ENCODE data around the gene ETV3L.
"Not testable (repeated sequence)": the region's sequence is repeated elsewhere in the genome, so short reads cannot be mapped to it uniquely, and the experiment has no call there.

The ETV3L gene

DNA sequence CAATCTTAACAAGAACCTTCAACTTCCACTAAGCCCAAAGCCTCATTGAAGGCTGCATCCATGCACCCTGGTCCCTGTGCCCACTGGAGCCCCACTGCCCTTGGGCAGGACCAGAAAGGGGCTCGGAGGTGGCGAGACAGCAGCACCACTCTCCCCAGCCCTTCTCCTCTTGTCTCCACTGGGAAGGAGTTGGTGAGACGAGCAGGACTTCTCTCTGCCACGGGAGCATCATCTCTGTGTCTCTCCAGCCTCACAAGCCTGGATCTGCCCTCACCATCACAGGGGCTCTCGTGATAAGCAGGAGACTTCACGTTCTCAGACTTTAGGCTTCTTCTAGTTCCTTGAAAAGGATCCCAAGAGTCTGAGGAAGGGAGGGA is 7.2 kb upstream of the ETV3L start:
- TF ChIP-seq, protein P1, sequence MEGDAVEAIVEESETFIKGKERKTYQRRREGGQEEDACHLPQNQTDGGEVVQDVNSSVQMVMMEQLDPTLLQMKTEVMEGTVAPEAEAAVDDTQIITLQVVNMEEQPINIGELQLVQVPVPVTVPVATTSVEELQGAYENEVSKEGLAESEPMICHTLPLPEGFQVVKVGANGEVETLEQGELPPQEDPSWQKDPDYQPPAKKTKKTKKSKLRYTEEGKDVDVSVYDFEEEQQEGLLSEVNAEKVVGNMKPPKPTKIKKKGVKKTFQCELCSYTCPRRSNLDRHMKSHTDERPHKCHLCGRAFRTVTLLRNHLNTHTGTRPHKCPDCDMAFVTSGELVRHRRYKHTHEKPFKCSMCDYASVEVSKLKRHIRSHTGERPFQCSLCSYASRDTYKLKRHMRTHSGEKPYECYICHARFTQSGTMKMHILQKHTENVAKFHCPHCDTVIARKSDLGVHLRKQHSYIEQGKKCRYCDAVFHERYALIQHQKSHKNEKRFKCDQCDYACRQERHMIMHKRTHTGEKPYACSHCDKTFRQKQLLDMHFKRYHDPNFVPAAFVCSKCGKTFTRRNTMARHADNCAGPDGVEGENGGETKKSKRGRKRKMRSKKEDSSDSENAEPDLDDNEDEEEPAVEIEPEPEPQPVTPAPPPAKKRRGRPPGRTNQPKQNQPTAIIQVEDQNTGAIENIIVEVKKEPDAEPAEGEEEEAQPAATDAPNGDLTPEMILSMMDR (IDR thresholded peaks at IDR 0.05; ENCODE audit: insufficient read depth, low read depth, low read length, missing control alignments): no peak
- no peak for DNase-seq (ENCODE audit: low read depth)
- no peak overlapping the region; the same call in 1 of the 2 replicates for H3K4me3 ChIP-seq (ENCODE audit: low read depth, low read length)

DNA sequence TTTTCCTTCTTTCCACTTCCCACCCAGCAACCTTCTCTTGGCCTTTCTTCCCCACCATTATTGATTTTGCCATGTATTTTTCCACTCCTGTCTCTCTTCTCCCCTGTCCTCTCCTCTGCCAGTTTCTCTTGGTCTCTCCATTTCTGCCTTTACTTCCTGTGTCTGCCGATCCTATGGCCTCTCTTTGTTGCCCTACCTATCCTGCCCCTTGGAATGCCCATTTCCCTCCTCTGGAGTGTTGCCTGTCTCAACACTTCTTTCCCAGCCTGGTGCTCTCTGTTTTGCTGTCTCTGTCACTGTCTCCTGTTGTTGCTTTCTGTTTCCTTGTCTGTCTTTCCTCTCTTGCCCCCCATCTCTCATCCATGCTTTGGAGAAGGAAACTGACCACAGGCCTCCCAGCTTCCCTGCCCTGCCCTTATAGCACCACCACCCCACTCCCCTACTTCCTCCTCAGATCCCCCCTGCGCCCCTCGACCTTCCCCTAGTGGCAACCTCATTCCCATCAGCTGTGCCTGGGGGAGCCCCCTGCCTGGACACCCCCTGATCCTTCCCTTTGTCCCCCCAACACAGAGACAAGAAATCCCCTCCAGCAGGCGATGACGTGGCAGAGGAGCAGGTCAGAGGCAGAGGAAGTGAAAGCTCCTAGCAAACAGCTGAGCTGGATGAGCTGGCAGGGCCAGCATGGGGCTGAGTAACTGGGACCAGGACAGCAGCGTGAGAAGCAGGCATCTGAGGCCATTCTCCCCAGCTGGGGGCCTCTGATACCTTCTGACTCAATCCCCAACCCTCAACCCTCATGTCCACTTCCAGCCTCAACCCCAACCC is 6.6 kb upstream of the ETV3L start:
- TF ChIP-seq, protein P1 (IDR thresholded peaks at IDR 0.05; ENCODE audit: insufficient read depth, low read depth, low read length, missing control alignments): no peak
- H3K4me3 ChIP-seq (ENCODE audit: low read depth, low read length): no peak overlapping the region
- peak; percentile 80 for DNase-seq (ENCODE audit: low read depth)

DNA sequence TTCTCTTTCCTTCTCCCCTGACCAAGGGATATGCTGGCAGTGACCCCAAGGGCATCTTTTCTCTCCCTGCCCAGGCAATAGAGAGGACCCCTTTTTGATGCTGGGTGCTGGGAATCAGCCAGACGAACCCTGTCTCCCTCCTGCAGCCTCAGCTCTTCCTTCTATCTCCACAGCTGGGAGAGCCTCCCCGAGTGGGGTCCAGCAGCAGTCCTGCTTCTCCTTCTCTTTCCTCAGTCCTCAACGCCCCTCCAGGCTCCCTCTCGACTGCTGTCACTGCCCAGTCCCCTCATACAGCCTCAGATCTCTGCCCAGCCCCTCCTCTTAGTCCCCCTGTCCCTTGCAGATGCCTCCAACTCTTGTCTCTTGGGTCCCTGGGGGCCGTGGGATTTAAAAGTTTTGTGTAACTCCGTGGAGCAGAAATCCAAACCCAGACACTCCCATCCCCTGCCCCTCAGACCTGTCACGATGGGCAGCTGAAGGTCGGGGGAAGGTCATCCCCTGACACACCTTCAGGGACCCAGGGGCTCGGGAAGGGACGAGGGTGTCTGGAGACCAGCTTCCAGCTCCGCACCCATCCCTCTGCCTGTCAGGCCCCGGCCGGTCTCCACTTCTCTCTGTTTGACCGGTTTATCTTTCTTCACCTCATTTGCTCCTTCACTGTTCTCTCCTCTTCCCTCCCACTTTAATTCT is 5.8 kb upstream of the ETV3L start:
- H3K4me3 ChIP-seq (ENCODE audit: low read depth, low read length): no peak overlapping the region
- TF ChIP-seq, protein P1 (IDR thresholded peaks at IDR 0.05; ENCODE audit: insufficient read depth, low read depth, low read length, missing control alignments): no peak
- DNase-seq (ENCODE audit: low read depth): no peak

DNA sequence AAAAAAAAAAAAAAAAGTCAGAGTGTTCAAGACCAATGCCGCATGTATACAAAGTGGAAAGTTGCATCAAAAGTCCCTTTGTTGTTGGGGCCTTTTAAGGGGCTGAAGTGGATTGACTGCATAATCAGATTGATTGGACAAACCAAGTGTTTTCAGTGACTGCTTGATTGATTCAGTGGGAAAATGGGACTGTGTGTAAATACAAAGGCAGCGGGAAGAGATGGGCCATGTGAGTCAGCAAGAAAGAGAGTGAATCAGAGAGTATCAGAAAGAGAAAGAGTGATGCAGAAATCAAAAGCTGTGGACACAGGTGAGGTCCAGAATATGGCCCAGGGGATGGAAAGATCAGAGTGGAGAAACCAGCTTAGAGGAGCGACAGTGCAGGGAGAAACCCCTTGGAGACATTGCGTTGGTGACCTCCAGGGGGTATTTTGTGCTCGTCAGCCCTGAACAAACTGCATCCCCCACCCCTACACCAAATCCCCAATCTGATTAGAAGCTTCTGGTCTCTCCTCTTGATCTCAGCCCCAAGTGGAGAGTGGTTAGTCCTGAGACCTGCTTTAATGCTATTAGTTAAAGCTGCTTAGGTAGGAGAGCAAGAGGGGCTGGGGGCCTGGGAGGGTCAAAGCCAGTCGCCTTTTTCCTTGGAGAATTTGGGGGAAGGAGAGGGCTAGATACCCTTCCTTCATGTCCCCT is 5.1 kb upstream of the ETV3L start:
- no peak for DNase-seq (ENCODE audit: low read depth)

DNA sequence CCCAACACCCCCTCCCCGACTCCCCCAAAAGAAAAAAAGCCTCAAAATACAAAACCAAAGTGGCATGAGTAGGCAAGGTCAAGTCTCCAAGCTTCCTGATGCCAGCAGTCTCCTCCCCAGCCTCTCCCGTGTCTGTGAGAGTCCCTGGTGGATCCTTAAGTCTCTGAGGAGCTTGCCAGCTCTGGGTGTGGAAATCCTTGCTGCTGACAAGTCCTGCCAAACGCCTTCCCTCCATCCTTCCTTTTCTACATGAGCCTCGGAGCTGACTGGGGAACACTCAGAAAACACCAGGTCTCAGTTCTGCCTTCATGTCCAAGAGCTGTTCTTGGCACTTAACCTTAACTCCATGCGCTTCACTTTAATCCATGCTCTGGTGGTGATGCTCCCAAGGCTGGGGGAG is 3.7 kb upstream of the ETV3L start:
- no peak for DNase-seq (ENCODE audit: low read depth)
- TF ChIP-seq, protein P1 (IDR thresholded peaks at IDR 0.05; ENCODE audit: insufficient read depth, low read depth, low read length, missing control alignments): no peak
- H3K4me3 ChIP-seq (ENCODE audit: low read depth, low read length): no peak overlapping the region

More for the DNA sequence above, 5.1 kb upstream of the ETV3L start:
- no peak overlapping the region for H3K4me3 ChIP-seq (ENCODE audit: low read depth, low read length)
- TF ChIP-seq, protein P1 (IDR thresholded peaks at IDR 0.05; ENCODE audit: insufficient read depth, low read depth, low read length, missing control alignments): no peak

DNA sequence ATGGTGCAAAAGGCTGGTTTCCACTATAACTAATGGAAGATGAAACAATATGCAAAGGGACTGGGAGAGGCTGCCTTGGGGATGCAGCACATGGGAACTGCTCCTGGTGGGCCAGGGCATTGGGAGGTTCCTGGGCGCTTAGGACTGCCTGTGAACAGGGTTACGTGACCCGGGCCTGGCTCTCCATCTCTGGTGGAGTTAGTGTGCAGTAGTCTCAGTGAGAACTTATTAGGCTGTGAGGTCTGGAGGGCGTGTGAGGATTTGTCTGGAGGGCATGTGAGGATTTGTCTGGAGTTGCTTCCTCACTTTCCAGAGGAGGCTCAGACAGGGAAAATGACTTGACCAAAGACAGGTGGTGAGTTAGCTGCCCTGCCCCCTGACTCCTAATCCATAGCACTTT is 1.5 kb upstream of the ETV3L start:
- TF ChIP-seq, protein P1 (IDR thresholded peaks at IDR 0.05; ENCODE audit: insufficient read depth, low read depth, low read length, missing control alignments): no peak
- DNase-seq (ENCODE audit: low read depth): no peak
- no peak overlapping the region for H3K4me3 ChIP-seq (ENCODE audit: low read depth, low read length)

DNA sequence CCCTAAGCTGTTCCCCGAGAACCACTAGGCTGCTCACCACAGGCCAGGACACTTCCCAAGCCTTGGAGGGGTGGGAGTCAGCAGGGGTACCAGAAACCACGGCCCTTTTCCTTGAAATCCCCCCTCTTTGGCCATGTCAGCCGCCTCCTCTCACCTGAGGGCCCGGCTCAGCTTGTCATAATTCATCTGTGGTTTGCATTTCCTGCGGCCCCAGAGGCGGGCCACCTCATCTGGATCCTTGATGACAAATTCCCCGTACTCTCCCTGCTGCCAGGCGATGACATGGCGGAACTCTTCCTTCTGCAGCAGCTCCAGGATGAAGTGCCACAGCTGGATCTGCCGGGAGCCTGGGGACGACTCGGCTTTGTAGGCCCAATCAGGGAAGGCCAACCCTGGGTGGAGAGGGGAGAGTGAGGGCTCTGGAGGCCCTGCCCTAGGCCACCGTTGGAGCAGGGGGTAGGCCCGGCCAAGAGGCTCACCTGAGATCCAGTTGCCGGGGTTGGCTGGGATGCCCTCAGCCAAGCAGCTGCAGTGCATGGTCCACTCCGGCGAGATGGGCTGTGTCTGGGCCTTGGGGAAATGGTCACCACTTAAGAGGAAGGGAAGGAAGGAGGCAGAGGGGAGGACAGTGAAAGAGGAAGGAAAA is 498 bp downstream of the ETV3L start:
- H3K4me3 ChIP-seq (ENCODE audit: low read depth, low read length); DNase-seq (ENCODE audit: low read depth): not testable (repeated sequence)

All from GM12865 (cell line).